Subcutaneous abdominal adipose tissue (tissue), 5 donors: ENCODE data around the gene KAZN.

ENCODE experiments used
- H3K27ac ChIP-seq: one replicate; pipeline ENCODE4 v1.7.0; 2013; ENCODE audit warnings: low read depth, mild to moderate bottlenecking, inconsistent platforms, low read length, moderate library complexity
- H3K27me3 ChIP-seq, 5 donors: one replicate each; pipeline ENCODE4 v1.7.0; 2013; ENCODE audit warnings: low read length in 5 of 5, inconsistent platforms in 1 of 5; ENCODE audit not compliant: control insufficient read depth in 5 of 5, insufficient read depth in 4 of 5
- H3K36me3 ChIP-seq, 5 donors: one replicate each; pipeline ENCODE4 v1.7.0; 2013; ENCODE audit warnings: low read length in 5 of 5; ENCODE audit not compliant: control insufficient read depth in 5 of 5, insufficient read depth in 5 of 5
- H3K4me1 ChIP-seq, 5 donors: one replicate each; pipeline ENCODE4 v1.7.0; 2013; ENCODE audit warnings: low read length in 5 of 5, mild to moderate bottlenecking in 3 of 5, moderate library complexity in 1 of 5; ENCODE audit not compliant: control insufficient read depth in 5 of 5, insufficient read depth in 5 of 5
- H3K4me3 ChIP-seq, 5 donors: one replicate each; pipeline ENCODE4 v1.7.0; 2013; ENCODE audit warnings: low read length in 5 of 5, low read depth in 1 of 5
- H3K9ac ChIP-seq, 5 donors: one replicate each; pipeline ENCODE4 v1.7.0; 2013; ENCODE audit warnings: low read length in 5 of 5, mild to moderate bottlenecking in 4 of 5, moderate library complexity in 3 of 5
- H3K9me3 ChIP-seq, 5 donors: one replicate each; pipeline ENCODE4 v1.7.0; 2013; ENCODE audit warnings: low read length in 5 of 5; ENCODE audit not compliant: control insufficient read depth in 5 of 5
- donor health status: healthy.
- donor health status: healthy.
- donor health status: healthy.
- donor health status: healthy.
- donor health status: healthy.

Gene KAZN

GRCh38 chr1:15100121-15100879 is 501.8 kb downstream of the KAZN start:
- H3K9me3 ChIP-seq: peaks cover 3 to 9% (median 6%) of the 10 kb centered on the region in 5 donors
- H3K27me3 ChIP-seq: peaks cover 0 to 9% (median 0%) of the 10 kb centered on the region in 5 donors
- H3K9ac ChIP-seq: peak overlapping the region in 1 of 5 donors; percentile 13
- peaks cover 5 to 12% (median 10%) of the 10 kb centered on the region in 5 donors for H3K36me3 ChIP-seq
- no peak overlapping the region for H3K4me3 ChIP-seq
- H3K4me1 ChIP-seq: no peaks in the 10 kb centered on the region
- H3K27ac ChIP-seq: no peak overlapping the region

- Histone ChIP-seq H3K9me3 (peaks cover 3 to 9% (median 6%) of the 10 kb centered on the region in 5 donors), H3K4me1 (no peaks in the 10 kb centered on the region), H3K27ac (no peak overlapping the region), H3K36me3 (peaks cover 5 to 12% (median 10%) of the 10 kb centered on the region in 5 donors), H3K4me3 (no peak overlapping the region), H3K27me3 (peaks cover 0 to 9% (median 0%) of the 10 kb centered on the region in 5 donors), H3K9ac (peak overlapping the region in 1 of 5 donors; percentile 13)
Observed at GRCh38 chr1:15100880-15101760, 502.6 kb downstream of the KAZN start.

- Histone ChIP-seq H3K9ac (no peak overlapping the region), H3K27ac (no peak overlapping the region), H3K27me3 (peaks cover 0 to 9% (median 0%) of the 10 kb centered on the region in 5 donors), H3K4me3 (no peak overlapping the region), H3K36me3 (peaks cover 5 to 12% (median 10%) of the 10 kb centered on the region in 5 donors), H3K4me1 (no peaks in the 10 kb centered on the region), H3K9me3 (peaks cover 3 to 9% (median 6%) of the 10 kb centered on the region in 5 donors)
Observed at GRCh38 chr1:15101801-15102200, 503.3 kb downstream of the KAZN start.

- no peak overlapping the region for H3K4me3 ChIP-seq
- peaks cover 3 to 9% (median 6%) of the 10 kb centered on the region in 5 donors for H3K9me3 ChIP-seq
- H3K9ac ChIP-seq: no peak overlapping the region
- peaks cover 0 to 9% (median 0%) of the 10 kb centered on the region in 5 donors for H3K27me3 ChIP-seq
- H3K27ac ChIP-seq: no peak overlapping the region
- H3K36me3 ChIP-seq: peaks cover 5 to 12% (median 10%) of the 10 kb centered on the region in 5 donors
- no peaks in the 10 kb centered on the region for H3K4me1 ChIP-seq
Observed at GRCh38 chr1:15102646-15103045, 504.2 kb downstream of the KAZN start.

- peaks cover 0 to 9% (median 0%) of the 10 kb centered on the region in 5 donors for H3K27me3 ChIP-seq
- no peak overlapping the region for H3K27ac ChIP-seq
- no peak overlapping the region for H3K9ac ChIP-seq
- no peak overlapping the region for H3K4me3 ChIP-seq
- H3K9me3 ChIP-seq: peaks cover 3 to 9% (median 6%) of the 10 kb centered on the region in 5 donors
- H3K36me3 ChIP-seq: peaks cover 5 to 12% (median 10%) of the 10 kb centered on the region in 5 donors
- no peaks in the 10 kb centered on the region for H3K4me1 ChIP-seq
Observed at GRCh38 chr1:15103211-15103610, 504.7 kb downstream of the KAZN start.

- Histone ChIP-seq H3K4me1 (no peaks in the 10 kb centered on the region), H3K4me3 (no peak overlapping the region), H3K27ac (no peak overlapping the region), H3K9me3 (peaks cover 3 to 9% (median 6%) of the 10 kb centered on the region in 5 donors), H3K9ac (no peak overlapping the region), H3K27me3 (peaks cover 0 to 9% (median 0%) of the 10 kb centered on the region in 5 donors), H3K36me3 (peaks cover 5 to 12% (median 10%) of the 10 kb centered on the region in 5 donors)
Observed at GRCh38 chr1:15103906-15104305, 505.4 kb downstream of the KAZN start.

- Histone ChIP-seq H3K4me3 (no peak overlapping the region), H3K9me3 (peaks cover 3 to 9% (median 6%) of the 10 kb centered on the region in 5 donors), H3K27ac (no peak overlapping the region), H3K9ac (no peak overlapping the region), H3K36me3 (peaks cover 5 to 12% (median 10%) of the 10 kb centered on the region in 5 donors), H3K4me1 (no peaks in the 10 kb centered on the region), H3K27me3 (peaks cover 0 to 9% (median 0%) of the 10 kb centered on the region in 5 donors)
Observed at GRCh38 chr1:15104768-15105167, 506.3 kb downstream of the KAZN start.

GRCh38 chr1:15106608-15107007 is 508.1 kb downstream of the KAZN start:
- Histone ChIP-seq H3K9me3 (peaks cover 3 to 9% (median 6%) of the 10 kb centered on the region in 5 donors), H3K36me3 (peaks cover 5 to 11% (median 10%) of the 10 kb centered on the region in 5 donors), H3K27me3 (no peaks in the 10 kb centered on the region), H3K27ac (no peak overlapping the region), H3K4me3 (no peak overlapping the region), H3K9ac (no peak overlapping the region), H3K4me1 (no peaks in the 10 kb centered on the region)

- H3K4me1 ChIP-seq: no peaks in the 10 kb centered on the region
- peaks cover 5 to 11% (median 7%) of the 10 kb centered on the region in 5 donors for H3K36me3 ChIP-seq
- H3K27ac ChIP-seq: no peak overlapping the region
Observed at GRCh38 chr1:15107058-15107687, 508.7 kb downstream of the KAZN start.

More at GRCh38 chr1:15107058-15107687, 508.7 kb downstream of the KAZN start:
- Histone ChIP-seq H3K4me3 (no peak overlapping the region), H3K9ac (no peak overlapping the region), H3K9me3 (peaks cover 3 to 9% (median 6%) of the 10 kb centered on the region in 5 donors), H3K27me3 (no peaks in the 10 kb centered on the region)
